Placental pericyte (primary cell): ENCODE measurements around the gene ADGRG4. TPM values are rescaled to one million over a fixed set of nuclear protein-coding genes. Genes with fewer than 3 reads are reported as not detected.

Experiments used
- total RNA-seq: library from RNA; depleted of rRNA; stranded (reverse); fragments of >200 nt; gene quantifications from 2 replicates; pipeline ENCODE4 v1.2.3, GENCODE V29; 2012

The ADGRG4 gene
- total RNA-seq = not detected in 2 replicates

GRCh38 chrX:136300721-136301120, at the start of gene ADGRG4:
TSS of gene ADGRG4 (plus strand) at chrX:136300963. CDS start at chrX:136308778, 7,815 bp downstream.

GRCh38 chrX:136251041-136251991, 49.4 kb upstream of the ADGRG4 start, which contains the start of gene MAP7D3:
TSS of gene MAP7D3 (minus strand) at chrX:136251400. CDS start at chrX:136251358, 42 bp downstream.

Other genes starting within 250 kb of the ADGRG4 start
- 69.3 and 80.1 TPM in 2 replicates for gene FHL1, start 153.4 kb upstream of the ADGRG4 start, total RNA-seq
- 11.2 and 15.0 TPM in 2 replicates for gene MAP7D3, start 49.6 kb upstream of the ADGRG4 start, total RNA-seq
- not detected in 2 replicates for gene BRS3, start 187.0 kb downstream of the ADGRG4 start, total RNA-seq
- 22.1 and 36.8 TPM in 2 replicates for gene HTATSF1, start 196.6 kb downstream of the ADGRG4 start, total RNA-seq
- gene VGLL1, start 231.3 kb downstream of the ADGRG4 start, total RNA-seq = not detected in 2 replicates